ENCODE measurements around the gene CCDC73. TPM values are rescaled to one million over a fixed set of nuclear protein-coding genes. Genes with fewer than 3 reads are reported as not detected.

The CCDC73 gene
- total RNA-seq, 1 experiment from 2014 or later = 0.04 TPM

DNA sequence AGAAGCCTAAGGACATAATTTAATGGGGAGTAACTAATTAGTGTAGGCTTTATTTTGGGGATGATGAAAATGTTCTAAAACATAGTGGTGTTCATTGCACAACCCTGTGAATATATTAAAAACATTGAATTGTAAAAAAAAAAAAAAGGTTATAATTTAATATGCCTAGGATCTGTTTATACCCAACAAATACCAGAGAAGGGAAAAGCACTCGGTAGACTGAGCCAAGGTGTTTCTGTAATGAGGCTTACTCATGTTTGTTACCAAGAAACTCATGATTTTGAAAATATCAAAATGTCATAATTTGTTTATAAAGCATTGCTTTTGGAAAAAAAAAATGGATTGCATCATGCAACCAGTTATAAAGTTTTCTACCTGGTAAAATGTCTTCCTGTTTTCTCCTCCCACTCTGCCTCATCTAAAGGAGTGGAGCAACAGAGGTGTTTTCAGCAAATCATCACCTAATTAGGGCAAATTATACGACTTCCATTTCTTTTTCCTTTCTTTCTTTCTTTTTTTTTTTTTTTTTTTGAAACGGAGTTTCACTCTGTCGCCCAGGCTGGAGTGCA, 225.1 kb downstream of the CCDC73 start:
- DNase-seq = no peak
- H3K27ac Mint-ChIP-seq = no peak overlapping the region
- Histone ChIP-seq H2BK20ac (ENCODE audit: low read depth, low read length, poor library complexity, severe bottlenecking) (no peak overlapping the region), H2BK5ac (ENCODE audit: insufficient read length, low read length) (no peak overlapping the region), H4K91ac (ENCODE audit: insufficient read length, low read depth, low read length) (no peak overlapping the region), H3K9ac (ENCODE audit: extremely low read depth, insufficient read length, low read length) (no peak overlapping the region), H3K79me2 (ENCODE audit: insufficient read depth, low read length) (no peaks in the 10 kb centered on the region), H3K56ac (ENCODE audit: insufficient read length, low read depth, low read length) (no peak overlapping the region), H3K27ac (ENCODE audit: insufficient read length, low read depth, low read length) (no peak overlapping the region), H3K79me1 (ENCODE audit: insufficient read depth, low read depth, low read length, poor library complexity, severe bottlenecking) (no peaks in the 10 kb centered on the region), H2BK12ac (ENCODE audit: insufficient read length, low read depth, low read length) (no peak overlapping the region), H3K4ac (ENCODE audit: low read depth, low read length) (no peak overlapping the region), H3K23ac (ENCODE audit: insufficient read length, low read depth, low read length) (no peak overlapping the region), H3K4me1 (ENCODE audit: insufficient read depth, low read length) (peaks cover 6% of the 10 kb centered on the region; the same call in 1 of the 2 replicates), H4K20me1 (ENCODE audit: control insufficient read depth, insufficient read depth, insufficient read length) (no peaks in the 10 kb centered on the region), H2AFZ (ENCODE audit: low read length) (no peak overlapping the region), H3T11ph (ENCODE audit: low read length) (no peak overlapping the region), H3K4me2 (ENCODE audit: insufficient read depth, insufficient read length, low read length) (no peak overlapping the region), H4K8ac (replicated peaks; ENCODE audit: insufficient read length, low read depth, low read length) (no peak overlapping the region), H2AK5ac (ENCODE audit: insufficient read length, low read length) (no peak overlapping the region), H2BK15ac (ENCODE audit: low read depth, low read length) (no peak overlapping the region), H2BK120ac (ENCODE audit: low read depth, low read length, poor library complexity, severe bottlenecking) (no peak overlapping the region), H3K14ac (ENCODE audit: insufficient read depth, low read length) (no peak overlapping the region), H3K23me2 (ENCODE audit: insufficient read length, low read depth, low read length, poor library complexity, severe bottlenecking) (no peaks in the 10 kb centered on the region), H3K9me3 (ENCODE audit: control insufficient read depth, low read depth, low read length) (no peaks in the 10 kb centered on the region), H3K27me3 (ENCODE audit: insufficient read depth, low read length) (no peaks in the 10 kb centered on the region), H3K18ac (ENCODE audit: insufficient read length, low read depth, low read length) (no peak overlapping the region), H4K5ac (ENCODE audit: insufficient read length, low read depth, low read length) (no peak overlapping the region)
- TF ChIP-seq, protein P1, sequence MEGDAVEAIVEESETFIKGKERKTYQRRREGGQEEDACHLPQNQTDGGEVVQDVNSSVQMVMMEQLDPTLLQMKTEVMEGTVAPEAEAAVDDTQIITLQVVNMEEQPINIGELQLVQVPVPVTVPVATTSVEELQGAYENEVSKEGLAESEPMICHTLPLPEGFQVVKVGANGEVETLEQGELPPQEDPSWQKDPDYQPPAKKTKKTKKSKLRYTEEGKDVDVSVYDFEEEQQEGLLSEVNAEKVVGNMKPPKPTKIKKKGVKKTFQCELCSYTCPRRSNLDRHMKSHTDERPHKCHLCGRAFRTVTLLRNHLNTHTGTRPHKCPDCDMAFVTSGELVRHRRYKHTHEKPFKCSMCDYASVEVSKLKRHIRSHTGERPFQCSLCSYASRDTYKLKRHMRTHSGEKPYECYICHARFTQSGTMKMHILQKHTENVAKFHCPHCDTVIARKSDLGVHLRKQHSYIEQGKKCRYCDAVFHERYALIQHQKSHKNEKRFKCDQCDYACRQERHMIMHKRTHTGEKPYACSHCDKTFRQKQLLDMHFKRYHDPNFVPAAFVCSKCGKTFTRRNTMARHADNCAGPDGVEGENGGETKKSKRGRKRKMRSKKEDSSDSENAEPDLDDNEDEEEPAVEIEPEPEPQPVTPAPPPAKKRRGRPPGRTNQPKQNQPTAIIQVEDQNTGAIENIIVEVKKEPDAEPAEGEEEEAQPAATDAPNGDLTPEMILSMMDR (conservative IDR thresholded peaks at IDR 0.05) = no peak
- peaks cover 9 to 10% of the 10 kb centered on the region in 2 experiments for H3K4me1 Mint-ChIP-seq
- no peak overlapping the region for H3K4me3 Mint-ChIP-seq
- H3K9me3 Mint-ChIP-seq = peaks cover 0 to 5% of the 10 kb centered on the region in 2 experiments; a peak in 1 of 5 replicates
- H3K36me3 Mint-ChIP-seq (ENCODE audit: insufficient read depth in 1 of 3, low read depth in 3 of 3) = no peaks in the 10 kb centered on the region; a peak in 1 of 7 replicates
- H3K27me3 Mint-ChIP-seq (ENCODE audit: low read depth) = peaks cover 16% of the 10 kb centered on the region
- no CpG with 5 or more reads among the region's 4 CpGs for WGBS (ENCODE audit: extremely low coverage, insufficient read length, low lambda C conversion rate)
